CMK (cell line): ENCODE measurements around the gene SIRT2.

Experiments
- DNase-seq: peaks from one replicate; pipeline ENCODE4 v3.0.0-alpha.2; 2010; ENCODE audit warnings: low read depth

SIRT2 gene

DNA sequence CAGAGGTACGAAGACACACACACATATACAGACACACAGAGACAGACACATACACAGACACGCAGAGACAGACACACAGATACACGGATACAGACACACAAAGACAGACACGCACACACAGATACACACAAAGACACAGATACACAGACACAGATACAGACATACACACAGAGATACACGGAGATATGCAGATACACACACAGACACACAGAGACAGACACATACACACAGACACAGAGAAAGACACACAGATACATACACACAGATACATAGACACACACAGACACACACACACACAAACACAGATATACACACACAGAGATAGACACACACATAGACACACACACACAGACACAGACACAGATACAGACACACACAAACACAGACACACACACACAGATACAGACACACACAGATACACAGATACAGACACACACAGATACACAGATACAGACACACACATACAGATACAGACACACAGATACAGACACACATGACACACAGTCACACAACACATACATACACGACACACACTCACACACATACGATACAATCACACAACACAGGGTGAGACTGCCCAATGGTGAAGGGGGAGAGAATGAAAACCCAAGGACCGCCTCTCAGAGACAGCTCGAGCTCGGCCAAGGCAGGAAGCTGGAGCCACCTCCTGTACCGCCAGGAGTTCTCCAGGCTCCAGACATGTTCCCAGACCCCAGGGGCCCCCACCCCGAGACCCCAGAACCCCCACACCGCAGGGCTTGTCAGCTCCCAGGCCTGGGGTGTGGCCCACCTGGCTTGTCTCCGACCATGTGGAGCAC lies 21.4 kb upstream of the SIRT2 start:
- DNase-seq = no peak

DNA sequence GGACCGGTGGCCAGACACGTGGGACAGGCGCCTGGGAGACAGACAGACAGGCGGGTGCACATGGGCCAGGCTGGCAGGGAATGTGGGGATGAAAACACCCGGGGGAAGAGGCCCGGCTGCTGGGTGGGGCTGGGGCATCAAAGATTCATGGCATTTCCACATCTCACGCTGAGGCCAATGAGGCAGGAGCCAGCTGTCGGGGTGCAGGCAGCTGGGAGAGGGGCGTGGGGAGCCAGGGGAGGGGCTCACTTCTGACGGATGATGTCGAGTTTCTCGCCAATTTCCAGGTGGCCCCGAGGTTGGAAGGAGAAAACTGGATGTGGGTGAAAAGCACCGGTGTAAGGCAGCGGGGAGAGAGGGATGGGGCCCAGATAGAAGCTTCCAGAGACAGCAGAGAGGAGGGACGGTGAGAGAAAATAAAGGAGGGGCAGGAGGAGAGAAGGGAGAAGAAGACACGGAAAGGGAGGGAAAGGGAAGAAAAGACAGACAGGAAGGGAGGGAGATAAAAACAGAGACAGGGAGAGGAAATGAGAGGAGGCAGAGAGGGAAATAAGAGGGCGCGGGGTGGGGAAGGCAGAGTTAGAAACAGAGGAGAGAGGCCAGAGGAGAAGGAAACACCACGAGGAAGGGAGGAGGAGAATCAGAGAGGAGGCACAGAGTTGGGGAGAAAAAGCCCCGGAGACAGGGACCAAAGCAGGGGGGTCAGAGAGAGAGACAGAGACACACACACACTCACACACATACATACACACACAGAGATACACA lies 20.6 kb upstream of the SIRT2 start:
- no peak for DNase-seq

GRCh38 chr19:38918526-38918925 lies 19.1 kb upstream of the SIRT2 start:
- DNase-seq = no peak

GRCh38 chr19:38917921-38918491 lies 18.6 kb upstream of the SIRT2 start:
- no peak for DNase-seq

DNA sequence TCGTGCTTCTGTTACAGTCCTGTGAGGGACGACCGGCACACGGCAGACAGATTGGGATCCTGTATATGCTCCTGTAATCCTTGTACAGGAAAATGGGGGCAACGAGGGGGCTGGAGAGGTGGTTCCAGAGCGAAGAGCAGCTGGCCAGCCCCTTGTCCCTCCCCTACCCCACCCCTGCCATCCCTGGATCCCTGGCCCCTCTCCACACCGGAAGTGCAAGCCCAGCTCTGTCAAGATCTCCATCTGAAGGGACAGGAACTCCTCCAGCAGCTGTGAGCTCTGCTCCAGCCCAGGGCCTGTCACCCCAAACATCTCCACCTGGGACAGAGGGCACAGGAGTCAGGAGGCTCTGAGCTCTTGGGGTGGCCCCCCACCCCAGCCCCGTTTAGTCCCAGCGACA lies 18.1 kb upstream of the SIRT2 start:
- no peak for DNase-seq

DNA sequence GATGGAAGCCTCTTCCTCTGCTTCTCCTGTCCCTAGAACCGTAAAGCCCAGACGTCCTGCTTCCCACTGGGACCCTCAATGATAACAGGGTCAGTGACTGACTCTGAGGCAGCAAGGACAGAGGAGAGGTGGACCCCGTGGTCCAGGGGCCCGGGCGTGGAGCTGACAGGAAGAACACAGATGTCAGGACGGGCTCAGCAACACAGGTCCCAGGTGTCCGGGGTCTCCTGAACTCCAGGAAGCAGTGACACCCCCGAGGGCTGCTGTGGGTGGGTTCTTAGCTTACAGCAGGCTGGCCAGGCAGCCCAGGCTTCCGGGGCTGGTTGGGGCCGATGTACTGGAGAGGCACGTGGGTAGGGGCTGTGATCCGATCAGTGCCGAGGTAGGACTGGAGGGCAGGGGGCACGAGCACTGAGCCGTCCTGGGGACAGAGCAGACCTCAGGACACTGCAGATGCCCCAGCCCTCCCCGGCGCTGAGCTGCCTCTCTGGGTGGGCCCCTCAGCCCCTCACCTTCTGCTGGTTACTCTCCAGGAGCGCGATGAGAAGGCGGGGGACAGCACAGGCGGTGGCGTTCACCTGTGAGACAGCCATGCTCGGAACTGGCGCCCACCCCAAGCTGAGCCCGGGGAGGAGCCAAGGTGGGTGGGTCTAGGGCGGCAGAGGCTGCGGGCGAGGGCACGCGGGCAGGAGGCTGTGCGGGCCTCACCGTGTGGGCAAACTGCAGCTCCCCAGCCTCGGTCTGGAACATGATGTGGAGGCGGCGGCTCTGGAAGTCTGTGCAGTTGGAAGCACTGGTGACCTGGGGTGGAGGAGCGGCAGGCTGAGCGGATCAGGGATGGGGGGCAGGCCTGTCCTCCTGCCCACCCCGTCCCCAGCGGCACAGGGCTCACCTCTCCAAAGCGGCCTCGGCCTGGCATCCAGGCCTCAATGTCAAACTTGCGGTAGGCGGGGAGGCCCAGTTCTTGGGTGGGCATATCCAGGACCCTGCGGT lies 16.2 kb upstream of the SIRT2 start:
- DNase-seq = no peak

GRCh38 chr19:38913958-38914357 lies 14.5 kb upstream of the SIRT2 start:
- DNase-seq = no peak

DNA sequence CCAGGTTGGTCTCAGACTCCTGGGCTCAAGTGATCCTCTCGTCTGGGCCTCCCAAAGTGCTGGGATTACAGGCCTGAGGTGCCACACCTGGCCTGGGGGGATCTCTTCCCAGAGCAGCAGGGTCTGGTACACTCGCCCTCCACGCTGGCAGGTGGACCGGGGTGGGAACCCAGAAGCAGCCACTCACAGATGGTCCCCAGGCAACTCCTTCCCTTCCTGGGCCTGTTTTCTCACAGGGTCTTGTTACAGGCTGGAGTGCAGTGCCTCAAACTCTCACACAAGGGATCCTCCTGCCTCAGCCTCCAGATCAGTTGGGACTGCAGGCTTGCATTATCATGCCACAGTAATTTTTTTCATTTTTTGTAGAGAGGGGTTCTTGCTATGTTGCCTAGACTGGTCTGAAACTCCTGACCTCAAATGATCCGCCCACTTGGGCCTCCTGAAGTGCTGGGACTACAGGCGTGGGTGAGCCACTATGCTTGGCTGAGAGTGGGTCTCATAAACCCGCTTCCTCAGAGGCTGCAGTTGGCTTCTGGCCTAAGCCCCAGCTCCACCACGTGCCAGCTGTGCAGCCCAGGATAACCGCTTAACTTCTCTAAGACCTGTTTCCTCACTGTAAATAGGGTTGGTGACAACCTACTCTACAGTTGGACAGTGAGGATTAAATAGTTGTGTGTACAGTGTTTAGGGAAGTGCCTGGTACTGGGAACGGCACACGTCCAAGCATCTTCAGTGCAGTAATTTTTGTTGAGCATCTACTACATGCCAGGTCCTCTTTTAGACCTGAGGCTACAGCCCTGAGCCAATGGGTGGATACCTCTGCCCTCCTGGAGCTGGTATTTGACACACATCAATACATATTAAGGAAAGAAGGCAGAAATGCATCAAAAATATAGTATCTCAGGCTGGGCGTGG lies 13.4 kb upstream of the SIRT2 start:
- DNase-seq = no peak

GRCh38 chr19:38911388-38912001 lies 12.1 kb upstream of the SIRT2 start:
- DNase-seq = no peak

- no peak for DNase-seq
Measured at GRCh38 chr19:38910488-38910887, 11.1 kb upstream of the SIRT2 start.

GRCh38 chr19:38908911-38909310 lies 9.5 kb upstream of the SIRT2 start:
- no peak for DNase-seq

- DNase-seq = no peak
Measured at GRCh38 chr19:38907670-38908069, 8.3 kb upstream of the SIRT2 start.

- no peak for DNase-seq
Measured at GRCh38 chr19:38907227-38907626, 7.8 kb upstream of the SIRT2 start.

DNA sequence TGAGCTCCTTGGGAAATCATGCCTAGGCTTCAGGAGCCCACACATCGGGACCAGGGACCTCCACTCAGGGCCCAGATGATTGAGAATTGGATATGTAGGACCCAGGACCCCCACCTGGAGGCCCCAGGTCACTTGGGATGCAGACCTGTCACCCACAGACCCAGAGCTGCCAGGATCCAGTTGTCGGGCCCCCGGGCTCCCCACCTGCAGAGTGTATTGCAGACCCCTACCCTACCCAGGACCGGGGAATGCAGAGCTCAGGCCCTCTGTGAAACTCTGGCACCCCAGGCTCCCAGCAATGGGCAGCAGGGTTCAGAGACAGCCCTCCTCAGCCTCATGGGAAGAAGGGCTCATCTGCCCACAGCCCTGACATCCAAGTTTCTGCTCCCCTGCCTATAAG lies 6.2 kb upstream of the SIRT2 start:
- DNase-seq = no peak

DNA sequence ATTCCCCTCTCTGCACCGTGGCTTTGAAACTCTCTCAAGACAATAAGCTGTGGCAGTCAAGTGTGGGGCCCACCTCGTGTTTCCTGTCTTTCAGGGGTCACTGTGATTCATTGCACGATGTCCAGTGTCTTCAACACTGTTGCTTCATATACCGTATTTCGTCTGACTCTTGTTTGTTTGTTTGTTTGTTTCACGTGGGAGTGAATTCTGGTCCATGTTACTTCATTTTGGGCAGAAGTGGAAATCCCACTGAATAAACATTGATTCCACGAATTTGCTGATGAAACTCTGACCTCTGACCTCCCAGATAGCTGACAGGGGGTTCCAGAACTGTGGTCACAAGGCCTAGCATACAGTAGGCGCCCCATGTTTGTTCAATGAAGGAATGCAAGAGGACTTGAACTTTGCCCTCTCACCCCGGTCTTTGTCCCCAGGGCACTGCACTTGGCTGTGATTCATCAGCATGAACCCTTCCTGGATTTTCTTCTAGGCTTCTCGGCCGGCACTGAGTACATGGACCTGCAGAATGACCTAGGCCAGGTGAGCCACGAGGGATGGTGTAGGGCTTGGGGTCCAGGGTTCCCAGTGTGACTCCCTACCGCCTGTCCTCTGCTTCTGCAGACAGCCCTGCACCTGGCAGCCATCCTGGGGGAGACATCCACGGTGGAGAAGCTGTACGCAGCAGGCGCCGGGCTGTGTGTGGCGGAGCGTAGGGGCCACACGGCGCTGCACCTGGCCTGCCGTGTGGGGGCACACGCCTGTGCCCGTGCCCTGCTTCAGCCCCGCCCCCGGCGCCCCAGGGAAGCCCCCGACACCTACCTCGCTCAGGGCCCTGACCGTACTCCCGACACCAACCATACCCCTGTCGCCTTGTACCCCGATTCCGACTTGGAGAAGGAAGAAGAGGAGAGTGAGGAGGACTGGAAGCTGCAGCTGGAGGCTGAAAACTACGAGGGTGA lies 5.4 kb upstream of the SIRT2 start:
- DNase-seq = no peak

- no peak for DNase-seq
Measured at GRCh38 chr19:38901683-38902082, 2.3 kb upstream of the SIRT2 start.

DNA sequence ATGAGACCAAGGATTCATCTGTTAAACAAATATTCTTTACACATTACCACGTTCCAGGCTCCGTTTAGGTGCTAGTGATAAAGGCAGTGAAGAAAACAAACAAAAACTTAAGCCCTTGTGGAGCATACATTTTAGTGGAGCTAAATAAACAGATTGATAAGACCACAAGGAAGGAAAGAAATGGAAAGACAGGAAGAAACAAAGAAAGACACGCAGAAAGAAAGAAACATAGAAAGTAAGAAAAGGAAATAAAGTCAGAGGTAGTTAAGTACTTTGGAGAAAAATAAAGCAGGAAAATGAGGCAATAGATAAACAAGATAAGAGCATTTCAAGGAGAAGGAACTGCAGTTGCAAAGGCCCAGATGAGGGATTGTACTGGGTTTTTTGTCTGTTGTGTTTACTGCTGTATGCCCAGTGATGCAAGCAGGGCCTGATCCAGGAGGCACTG lies 1.3 kb upstream of the SIRT2 start:
- DNase-seq = no peak

- no peak for DNase-seq
Measured at GRCh38 chr19:38900202-38900629, 798 bp upstream of the SIRT2 start.
